Parathyroid adenoma (tissue), 2 donors: ENCODE measurements around the gene KHSRP.

Experiments
- H2AFZ ChIP-seq: fragments of 300-600 bp; sonication (generic); one replicate; pipeline ENCODE4 v1.7.0; 2017; ENCODE audit warnings: antibody characterized with exemption, mild to moderate bottlenecking
- H3K27ac ChIP-seq: fragments of 300-600 bp; sonication (generic); one replicate; pipeline ENCODE4 v1.7.0; 2017
- H3K27me3 ChIP-seq: fragments of 300-600 bp; sonication (generic); one replicate; pipeline ENCODE4 v1.7.0; 2017; ENCODE audit warnings: low read length; ENCODE audit not compliant: control insufficient read depth, insufficient read depth
- H3K36me3 ChIP-seq: fragments of 300-600 bp; sonication (generic); one replicate; pipeline ENCODE4 v1.7.0; 2017; ENCODE audit warnings: low read length; ENCODE audit not compliant: control insufficient read depth, insufficient read depth
- H3K4me1 ChIP-seq: fragments of 300-600 bp; sonication (generic); one replicate; pipeline ENCODE4 v1.7.0; 2017; ENCODE audit warnings: control low read depth
- H3K4me2 ChIP-seq: fragments of 300-600 bp; sonication (generic); one replicate; pipeline ENCODE4 v1.7.0; 2017; ENCODE audit warnings: low read length
- H3K4me3 ChIP-seq: fragments of 300-600 bp; sonication (generic); one replicate; pipeline ENCODE4 v1.7.0; 2017; ENCODE audit warnings: low read depth, low read length
- H3K79me2 ChIP-seq: fragments of 300-600 bp; sonication (generic); one replicate; pipeline ENCODE4 v1.7.0; 2017; ENCODE audit warnings: control low read depth
- H3K9ac ChIP-seq: fragments of 300-600 bp; sonication (generic); one replicate; pipeline ENCODE4 v1.7.0; 2017; ENCODE audit warnings: mild to moderate bottlenecking
- H3K9me3 ChIP-seq: fragments of 300-600 bp; sonication (generic); one replicate; pipeline ENCODE4 v1.7.0; 2017; ENCODE audit warnings: low read length; ENCODE audit not compliant: control insufficient read depth
- CTCF ChIP-seq: fragments of 300-600 bp; sonication (generic); IDR thresholded peaks from one replicate; pipeline ENCODE4 v1.7.0; 2017; ENCODE audit warnings: antibody characterized with exemption, mild to moderate bottlenecking
- donor health status: primary hyperparathyroidism.

Gene KHSRP

GRCh38 chr19:6451583-6452222 lies 27.1 kb upstream of the KHSRP start:
- no peak for TF ChIP-seq CTCF

GRCh38 chr19:6450166-6450565 lies 25.6 kb upstream of the KHSRP start:
- no peak overlapping the region for H3K27ac ChIP-seq
- H3K27me3 ChIP-seq = no peaks in the 10 kb centered on the region
- no peaks in the 10 kb centered on the region for H3K36me3 ChIP-seq
- H3K79me2 ChIP-seq = no peaks in the 10 kb centered on the region
- no peak overlapping the region for H3K9ac ChIP-seq
- H3K9me3 ChIP-seq = no peaks in the 10 kb centered on the region
- H3K4me1 ChIP-seq = no peaks in the 10 kb centered on the region
- H3K4me3 ChIP-seq = no peak overlapping the region
- no peak overlapping the region for H2AFZ ChIP-seq
- no peak for TF ChIP-seq CTCF
- H3K4me2 ChIP-seq = no peak overlapping the region

More at GRCh38 chr19:6451583-6452222, 27.1 kb upstream of the KHSRP start:
- Histone ChIP-seq H3K4me1 (no peaks in the 10 kb centered on the region), H2AFZ (no peak overlapping the region), H3K27me3 (no peaks in the 10 kb centered on the region), H3K4me2 (no peak overlapping the region), H3K79me2 (no peaks in the 10 kb centered on the region), H3K27ac (no peak overlapping the region), H3K4me3 (no peak overlapping the region), H3K9me3 (no peaks in the 10 kb centered on the region), H3K36me3 (no peaks in the 10 kb centered on the region), H3K9ac (no peak overlapping the region)

GRCh38 chr19:6448045-6448444 lies 23.4 kb upstream of the KHSRP start:
- Histone ChIP-seq H3K27ac (no peak overlapping the region), H3K79me2 (no peaks in the 10 kb centered on the region), H3K27me3 (no peaks in the 10 kb centered on the region), H3K9me3 (no peaks in the 10 kb centered on the region), H3K9ac (no peak overlapping the region), H3K4me1 (no peaks in the 10 kb centered on the region), H3K4me2 (no peak overlapping the region), H3K36me3 (no peaks in the 10 kb centered on the region), H3K4me3 (no peak overlapping the region), H2AFZ (no peak overlapping the region)
- no peak for TF ChIP-seq CTCF

GRCh38 chr19:6446452-6446851 lies 21.8 kb upstream of the KHSRP start:
- Histone ChIP-seq H3K4me3 (no peak overlapping the region), H3K9ac (no peak overlapping the region), H3K9me3 (no peaks in the 10 kb centered on the region), H3K79me2 (no peaks in the 10 kb centered on the region), H3K4me2 (no peak overlapping the region), H3K36me3 (no peaks in the 10 kb centered on the region), H3K4me1 (no peaks in the 10 kb centered on the region), H3K27me3 (no peaks in the 10 kb centered on the region), H3K27ac (no peak overlapping the region), H2AFZ (no peak overlapping the region)
- no peak for TF ChIP-seq CTCF

- no peak for TF ChIP-seq CTCF
- Histone ChIP-seq H2AFZ (no peak overlapping the region), H3K79me2 (no peaks in the 10 kb centered on the region), H3K4me2 (no peak overlapping the region), H3K4me3 (no peak overlapping the region), H3K9me3 (no peaks in the 10 kb centered on the region), H3K4me1 (no peaks in the 10 kb centered on the region), H3K36me3 (no peaks in the 10 kb centered on the region), H3K9ac (no peak overlapping the region), H3K27ac (no peak overlapping the region), H3K27me3 (no peaks in the 10 kb centered on the region)
These were observed 19.4 kb upstream of the KHSRP start for GRCh38 chr19:6443986-6444385.
